Stimulated activated CD8-positive, alpha-beta memory T cell treated with anti-CD3 and anti-CD28 coated beads, Interleukin-12 subunit alpha, Interleukin-12 subunit beta, amount 100 ng/mL, for 1 hour (primary cell): ENCODE results near the gene XRCC3.

Source experiments
- DNase-seq: peaks from one replicate; pipeline ENCODE4 v3.0.0-alpha.2; 2020; ENCODE audit warnings: low read depth

Gene XRCC3

DNA sequence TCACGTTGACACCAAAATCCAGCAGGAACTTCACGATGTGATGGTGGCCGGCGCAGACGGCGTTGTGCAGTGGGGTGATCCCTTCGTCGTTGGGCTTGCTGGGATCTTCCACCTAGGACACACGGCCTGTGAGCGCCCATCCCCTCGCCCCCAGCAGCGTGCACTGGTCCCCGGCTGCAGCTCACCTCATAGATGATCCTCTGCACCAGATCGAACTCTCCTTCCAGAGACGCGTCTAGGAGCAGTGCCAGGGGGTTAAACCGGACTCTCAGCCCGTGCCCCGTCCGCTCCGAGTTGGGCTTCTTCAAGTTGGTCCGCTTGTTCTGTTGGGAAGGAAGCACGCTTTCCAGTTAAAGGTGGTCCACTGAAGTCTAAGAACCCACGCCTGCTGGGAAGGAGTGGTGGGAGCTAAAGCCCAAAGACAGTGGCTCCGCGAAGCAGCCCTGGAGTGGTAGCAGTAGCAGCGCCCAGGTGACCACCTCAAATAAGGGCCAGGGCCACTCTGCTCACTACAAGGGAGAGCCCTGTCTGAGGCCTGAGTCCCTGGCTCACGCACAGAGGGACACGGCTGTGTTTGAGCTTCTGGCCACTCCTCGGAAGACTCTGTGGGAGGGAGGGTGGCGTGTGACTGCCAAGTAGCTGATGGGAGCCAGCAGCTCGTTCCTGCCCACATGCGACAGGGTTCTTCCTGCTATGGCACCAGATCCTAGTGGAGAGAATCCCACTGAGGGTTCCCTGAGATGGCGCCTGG lies 23.6 kb upstream of the XRCC3 start:
- DNase-seq: no peak

DNA sequence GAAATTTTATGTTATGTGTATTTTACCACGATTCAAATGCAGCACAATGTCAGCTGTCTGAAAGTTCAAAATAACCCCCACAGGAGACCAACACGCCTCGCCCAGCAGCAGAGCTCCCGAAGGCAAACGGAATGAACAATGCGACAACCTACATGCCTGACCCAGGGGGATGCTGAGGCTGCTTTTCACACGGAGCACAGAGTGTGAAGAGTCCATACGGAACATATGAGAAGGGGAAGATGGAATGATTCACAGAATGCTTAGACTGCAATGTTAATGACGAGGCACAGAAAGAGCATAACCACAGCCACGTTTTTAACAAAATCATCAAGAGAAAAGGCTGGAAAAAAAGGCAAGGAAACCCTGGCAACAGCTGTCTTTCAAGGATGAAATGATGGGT lies 22.9 kb upstream of the XRCC3 start:
- no peak for DNase-seq

DNA sequence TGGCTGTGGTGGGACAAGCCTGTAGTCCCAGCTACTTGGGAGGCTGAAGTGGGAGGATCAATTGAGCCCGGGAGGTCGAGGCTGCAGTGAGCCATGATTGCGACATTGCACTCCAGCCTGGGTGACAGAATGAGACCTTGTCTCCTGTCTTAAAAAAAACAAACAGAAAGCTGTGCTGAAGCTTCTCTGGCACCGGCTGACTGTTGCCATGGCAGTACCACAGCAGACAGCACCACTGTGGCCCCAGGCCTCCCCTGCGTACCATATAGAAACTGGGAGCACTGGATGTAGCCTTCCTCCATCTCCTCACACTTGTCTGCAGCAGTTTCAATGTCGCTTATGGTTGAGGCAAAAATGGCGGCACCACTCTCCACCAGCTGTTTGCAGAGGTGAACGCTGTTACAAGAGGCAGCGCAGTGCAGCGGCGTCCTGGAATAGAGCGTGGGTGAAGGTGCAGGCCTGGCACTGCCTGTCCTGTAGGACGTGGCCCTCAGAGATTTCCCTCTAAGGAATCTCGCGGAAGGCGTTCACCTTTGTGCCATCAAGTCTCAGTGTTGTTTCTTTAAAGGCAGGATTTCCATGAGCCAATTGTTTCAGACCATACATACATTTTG lies 22.3 kb upstream of the XRCC3 start:
- DNase-seq: no peak

DNA sequence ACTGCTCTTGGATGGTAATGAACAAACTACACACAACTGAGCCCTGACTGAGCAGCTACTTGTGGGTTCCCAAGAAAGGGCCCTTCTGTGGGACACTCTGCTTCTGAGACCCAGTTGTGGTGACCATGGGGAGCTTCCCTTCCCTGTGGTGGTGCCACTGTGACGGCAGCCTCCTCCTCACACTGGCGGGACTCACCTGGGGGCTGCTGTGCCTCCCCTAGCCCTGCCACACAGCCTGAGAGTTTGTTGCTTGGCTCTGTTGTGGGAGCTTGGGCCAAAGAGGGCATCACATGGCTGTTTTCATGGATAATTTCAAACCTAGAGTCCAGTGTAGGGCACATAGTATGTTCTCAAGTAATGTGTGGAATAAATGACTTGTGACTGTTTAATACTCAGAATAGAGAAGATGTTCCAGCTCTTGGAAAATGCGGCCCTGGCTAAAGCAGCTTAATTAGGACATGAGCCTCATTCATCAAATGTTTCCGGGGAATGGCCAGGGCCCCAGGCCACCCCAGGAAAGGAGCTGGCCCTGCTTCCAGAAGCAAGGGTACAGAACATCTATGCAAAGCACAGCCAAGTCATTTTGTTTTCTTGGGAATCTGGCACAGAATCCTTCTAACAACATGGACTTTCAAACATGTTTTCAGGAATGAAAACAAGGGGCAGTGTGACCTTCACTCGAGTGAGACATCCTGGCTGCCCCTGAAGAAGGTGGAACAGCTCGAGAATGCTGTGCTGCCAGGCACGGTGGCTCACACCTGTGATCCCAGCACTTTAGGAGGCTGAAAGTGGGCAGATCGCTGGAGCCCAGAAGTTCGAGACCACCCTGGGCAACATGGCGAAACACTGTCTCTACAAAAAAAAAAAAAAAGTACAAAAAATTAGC lies 21.5 kb upstream of the XRCC3 start:
- DNase-seq: no peak

DNA sequence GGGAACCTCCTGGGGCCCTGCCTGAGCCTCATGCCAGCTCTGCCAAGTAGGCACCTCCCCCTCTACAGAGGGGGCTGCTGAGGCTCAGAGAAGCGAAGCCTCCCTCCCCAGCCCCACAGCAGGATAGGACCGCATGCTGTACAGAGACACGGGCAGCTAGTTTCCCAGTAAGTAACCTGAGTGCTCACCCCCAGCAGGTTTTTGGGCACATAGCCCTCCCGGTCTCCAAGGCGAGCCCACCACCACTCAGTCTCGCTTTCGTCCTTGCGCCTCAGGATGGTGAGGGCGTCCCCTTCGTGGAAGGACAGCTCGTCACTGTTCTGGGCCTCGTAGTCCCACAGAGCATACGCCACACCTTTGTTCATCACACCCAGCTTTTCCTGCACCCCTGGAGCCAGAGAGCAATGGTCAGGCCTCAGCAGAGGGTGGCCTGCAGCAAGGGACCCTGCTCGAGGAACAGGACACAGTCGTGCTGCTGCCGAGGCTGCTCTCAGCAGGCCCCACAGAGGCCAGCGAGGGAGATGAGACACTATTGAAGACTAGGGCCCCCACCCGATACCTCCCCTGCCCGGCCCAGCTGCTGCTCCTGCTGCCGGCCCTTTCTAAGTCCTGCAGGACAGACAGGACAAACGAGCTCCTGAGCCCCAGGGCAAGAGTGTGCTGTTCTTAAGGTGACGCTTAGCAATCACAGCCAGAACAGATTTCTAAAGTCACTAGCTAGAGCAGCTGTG lies 20.7 kb upstream of the XRCC3 start:
- no peak for DNase-seq

DNA sequence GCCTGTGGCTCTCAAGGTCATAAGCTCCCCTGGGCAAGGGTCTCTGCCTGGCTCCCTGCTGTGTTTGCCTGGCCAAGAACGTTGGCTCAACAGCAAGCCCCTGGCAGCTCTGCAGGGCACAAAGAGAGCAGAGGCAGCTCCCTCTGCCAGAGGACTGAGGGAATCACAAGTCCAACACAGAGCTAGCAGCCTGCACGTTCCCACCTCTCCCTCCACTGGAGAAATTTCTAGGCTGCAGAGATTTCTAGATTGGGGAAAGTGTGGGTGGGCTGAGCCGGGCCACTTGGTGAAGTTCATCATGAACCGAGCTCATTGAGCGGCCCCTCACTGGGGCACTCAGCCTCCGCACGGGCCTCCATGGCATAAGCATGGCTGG lies 20.2 kb upstream of the XRCC3 start:
- DNase-seq: no peak

DNA sequence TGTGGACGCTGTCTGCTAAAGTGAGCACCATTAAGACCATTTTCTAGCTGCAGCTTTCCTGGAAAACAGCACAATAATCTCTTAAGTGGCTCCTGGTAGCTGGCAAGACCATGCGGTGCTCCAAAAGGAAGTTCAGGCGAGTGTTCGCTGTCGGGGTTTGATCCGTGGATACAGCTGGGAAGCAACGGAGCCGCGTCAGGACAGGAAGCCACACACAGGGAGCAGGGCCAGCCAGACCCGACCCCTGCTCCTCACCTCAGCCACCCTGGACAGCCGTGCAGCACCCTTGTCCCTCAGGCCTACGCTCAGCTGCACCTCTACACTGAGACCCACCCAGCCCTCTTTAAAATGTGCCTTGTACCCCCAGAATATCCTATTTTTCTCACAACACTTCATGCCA lies 19.8 kb upstream of the XRCC3 start:
- no peak for DNase-seq

DNA sequence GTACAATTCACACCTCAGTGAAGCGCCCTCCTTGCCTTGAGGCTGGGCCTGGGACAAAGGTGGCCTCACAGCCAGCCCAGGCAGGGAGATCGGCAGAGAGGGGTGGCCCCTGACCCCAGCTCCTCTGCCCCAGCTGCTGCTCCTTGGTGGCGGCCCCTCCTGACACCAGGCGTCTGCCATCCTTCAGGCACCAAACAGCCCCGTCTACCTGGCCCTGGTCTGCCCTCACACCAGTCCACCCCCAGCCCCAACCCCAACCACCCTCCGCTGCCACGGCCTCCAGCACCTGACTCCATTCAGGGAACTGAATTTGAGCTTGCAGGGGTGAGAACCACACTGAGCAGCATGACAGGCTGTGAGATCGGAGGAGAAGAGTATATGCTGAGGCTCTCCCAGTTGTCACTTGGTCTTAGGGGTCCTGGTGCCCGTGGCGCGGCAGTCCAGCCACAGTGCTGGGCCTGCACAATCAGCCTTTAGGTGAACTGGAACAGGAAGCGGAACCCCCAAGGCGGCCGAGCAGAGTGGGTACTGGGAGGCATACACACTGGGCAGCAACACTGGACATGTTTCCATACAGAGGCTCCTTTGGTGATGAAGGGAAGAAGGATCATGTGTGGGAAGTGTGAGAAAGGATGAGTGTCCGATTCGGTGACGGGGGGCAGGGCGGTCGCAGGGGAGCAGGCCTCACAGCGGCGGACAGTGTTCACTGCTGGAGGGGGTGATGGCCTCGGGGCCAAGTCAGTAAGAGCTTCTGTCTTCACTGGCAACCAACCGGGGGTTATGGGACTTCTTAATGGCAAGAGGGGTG lies 19.0 kb upstream of the XRCC3 start:
- no peak for DNase-seq

DNA sequence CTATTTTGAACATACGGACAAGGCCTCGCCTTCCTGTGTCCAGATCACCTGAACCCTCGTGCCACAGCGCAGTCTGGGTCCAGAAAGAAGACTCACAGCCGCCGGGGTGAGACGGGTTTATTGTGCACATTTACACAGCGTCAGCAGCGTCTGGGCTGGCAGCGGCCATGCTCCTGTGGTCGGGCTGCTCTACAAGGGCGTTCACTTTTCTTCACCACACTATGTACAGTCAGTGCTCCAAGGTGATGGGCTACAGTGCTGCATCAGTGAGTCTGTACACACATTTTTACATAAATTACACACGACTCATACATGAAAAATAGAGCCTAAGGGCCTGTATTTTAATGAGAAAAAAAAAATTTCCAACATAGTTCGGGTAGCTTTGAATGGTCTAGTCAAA lies 18.4 kb upstream of the XRCC3 start:
- no peak for DNase-seq

DNA sequence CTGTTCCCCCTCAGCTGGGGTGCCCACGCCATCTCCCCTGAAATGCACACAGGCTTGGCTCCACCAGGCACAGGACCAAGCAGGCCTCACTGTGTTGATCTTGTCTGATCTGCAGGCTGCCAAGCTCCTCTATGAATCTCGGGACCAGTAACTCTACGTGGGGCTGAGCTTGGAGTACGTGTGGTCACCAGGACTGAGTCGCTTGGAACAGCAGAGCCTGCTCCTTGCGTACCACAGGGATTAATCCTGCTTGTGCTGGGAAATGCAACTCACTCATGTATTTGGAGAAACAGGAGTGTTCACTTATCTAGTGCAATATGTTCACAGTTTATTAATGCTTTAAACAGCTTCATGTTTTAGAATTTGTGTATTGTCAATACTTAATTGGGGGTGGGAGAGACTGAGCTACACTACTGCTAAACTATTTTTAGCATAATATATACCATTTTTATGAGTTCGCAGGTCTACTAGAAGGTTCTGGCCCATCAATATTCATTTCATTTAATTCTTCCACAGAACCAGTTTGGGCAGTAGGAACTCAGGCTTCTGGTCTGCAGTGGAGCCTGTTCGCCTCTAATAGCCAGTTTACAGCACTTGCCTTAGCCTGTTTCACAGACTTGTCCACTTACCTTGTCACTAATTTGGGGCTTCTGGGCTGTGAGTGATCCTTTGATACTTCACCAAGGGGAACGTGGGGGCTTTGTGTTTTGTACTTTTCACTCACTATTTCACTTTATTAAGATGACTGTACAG lies 17.8 kb upstream of the XRCC3 start:
- no peak for DNase-seq

DNA sequence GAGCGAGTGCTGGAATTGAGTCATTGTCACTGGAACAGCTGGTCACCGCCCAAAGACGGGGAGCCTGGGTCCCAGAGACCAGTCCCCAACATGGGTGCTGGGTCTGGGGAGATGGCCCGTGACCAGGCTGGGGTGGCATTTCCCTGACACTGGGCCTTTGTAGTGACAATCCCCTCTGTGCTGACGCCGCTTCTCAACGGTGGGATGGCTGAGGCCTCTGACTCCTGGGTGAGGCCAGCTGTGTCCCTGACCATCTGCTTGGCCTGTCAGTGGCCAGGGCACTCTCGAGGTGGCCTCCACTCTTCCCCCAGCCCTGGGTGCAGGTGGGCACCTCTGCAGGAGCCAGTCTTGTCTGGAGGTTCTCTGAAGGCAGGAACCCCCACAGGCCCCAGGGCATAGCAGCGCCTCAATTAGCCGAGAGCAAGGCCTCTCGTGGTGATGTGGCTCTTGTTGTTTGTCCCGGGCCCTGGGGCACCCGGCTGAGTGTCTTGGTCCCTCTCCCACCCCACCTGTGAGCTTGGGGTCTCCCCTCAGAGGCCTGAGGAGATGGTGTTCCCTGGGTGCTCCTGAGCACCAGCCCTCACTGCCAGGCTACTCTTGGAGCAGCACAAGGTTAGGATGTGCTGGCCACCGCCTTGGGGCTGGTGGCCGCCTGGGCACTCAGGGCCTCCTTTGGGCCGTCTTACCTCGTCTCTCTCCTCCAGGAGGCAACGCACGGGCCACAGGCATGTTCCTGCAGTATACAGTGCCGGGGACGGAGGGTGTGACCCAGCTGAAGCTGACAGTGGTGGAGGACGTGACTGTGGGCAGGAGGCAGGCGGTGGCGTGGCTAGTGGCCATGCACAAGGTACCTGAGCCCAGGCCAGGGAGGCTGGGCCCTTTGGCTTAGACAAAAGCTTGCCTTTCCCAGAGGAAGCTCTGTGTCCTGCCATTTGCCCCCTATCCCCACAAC lies 16.9 kb upstream of the XRCC3 start:
- no peak for DNase-seq

DNA sequence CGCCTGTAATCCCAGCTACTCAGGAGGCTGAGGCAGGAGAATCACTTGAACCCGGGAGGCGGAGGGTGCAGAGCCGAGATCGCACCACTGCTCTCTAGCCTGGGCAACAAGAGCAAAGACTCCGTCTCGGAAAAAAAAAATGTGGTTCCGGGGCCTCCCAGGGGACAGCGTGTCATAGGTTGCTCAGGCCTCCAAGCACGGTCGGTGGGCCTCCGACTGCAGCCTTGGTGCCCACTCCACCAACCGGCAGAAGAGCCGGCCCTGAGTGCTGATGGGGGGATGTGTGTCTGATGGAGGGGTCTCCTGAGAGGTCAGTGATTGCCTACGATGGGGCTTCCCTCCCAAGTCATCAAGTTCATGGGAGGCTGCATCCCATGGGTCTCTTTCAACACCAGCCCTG lies 16.2 kb upstream of the XRCC3 start:
- DNase-seq: no peak

DNA sequence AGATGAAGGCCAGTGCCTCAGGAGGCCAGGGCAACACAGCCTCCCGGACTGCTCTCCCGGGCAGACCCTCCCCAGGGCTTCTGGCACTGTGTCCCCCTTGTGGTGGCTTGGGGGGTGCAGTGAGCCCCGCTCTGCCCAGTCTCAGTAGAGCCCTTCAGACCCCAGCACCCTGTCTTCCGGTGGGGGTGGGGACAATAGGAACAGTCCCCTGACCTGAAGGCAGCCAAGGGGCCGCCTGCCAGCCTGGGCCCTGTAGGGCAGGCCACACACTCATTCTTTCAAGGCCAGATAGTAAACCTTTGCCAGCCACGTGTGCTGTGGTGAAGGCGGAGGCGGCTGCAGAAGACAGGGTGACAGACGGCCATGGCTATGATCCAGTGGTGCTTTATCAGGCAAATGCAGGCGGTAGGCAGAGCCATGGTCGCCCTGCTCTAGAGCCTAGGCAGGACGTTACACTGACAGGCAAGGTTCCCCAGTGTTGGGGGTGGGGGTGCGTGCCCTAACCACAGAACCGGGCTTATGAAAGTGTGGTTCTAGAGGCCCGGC lies 15.3 kb upstream of the XRCC3 start:
- no peak for DNase-seq

DNA sequence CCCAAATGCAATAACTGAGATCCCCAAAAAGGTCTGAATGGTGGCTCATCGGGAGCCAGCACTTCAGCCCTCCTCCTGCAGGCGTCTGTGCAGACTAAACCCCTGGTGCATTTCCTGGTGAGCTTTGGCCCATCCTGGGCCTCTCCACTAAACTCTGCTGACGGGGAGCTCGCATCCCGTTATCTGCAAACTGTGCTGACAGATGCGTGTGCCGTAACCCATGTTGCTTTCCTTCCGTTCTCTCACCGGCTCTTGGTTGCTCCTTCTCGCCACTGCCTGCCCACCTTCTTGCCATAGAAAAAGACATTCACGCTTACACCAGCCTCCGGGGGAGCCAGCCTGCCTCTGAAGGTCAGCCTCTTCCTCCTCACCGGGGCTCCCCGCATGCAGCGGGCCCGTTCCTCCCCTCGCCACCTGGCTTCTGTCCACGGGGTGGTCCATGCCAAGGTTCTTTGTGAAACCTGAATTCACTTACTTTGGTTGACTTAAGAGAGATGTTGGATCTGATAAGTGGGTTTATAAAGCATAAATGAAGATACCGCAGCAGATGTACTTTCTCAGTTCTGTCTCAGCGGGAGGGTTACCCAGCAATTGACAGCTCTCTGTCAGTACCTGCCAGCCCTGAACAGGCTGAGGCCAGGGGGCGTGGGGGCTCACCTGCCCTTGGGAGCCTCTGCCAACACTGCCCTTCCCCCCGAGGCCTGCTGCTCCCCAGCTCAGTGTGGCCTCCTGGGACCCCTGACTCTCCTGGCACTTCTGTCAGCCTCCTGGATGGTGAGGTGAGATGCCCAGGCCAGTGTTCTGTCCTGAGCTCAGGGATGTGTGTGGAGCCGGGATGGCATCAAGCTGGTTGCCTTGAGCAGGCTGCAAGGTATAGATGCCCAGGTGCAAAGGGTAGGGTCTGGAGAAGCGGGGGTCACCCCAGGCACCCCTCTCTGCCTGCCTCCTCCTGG lies 14.5 kb upstream of the XRCC3 start:
- no peak for DNase-seq

DNA sequence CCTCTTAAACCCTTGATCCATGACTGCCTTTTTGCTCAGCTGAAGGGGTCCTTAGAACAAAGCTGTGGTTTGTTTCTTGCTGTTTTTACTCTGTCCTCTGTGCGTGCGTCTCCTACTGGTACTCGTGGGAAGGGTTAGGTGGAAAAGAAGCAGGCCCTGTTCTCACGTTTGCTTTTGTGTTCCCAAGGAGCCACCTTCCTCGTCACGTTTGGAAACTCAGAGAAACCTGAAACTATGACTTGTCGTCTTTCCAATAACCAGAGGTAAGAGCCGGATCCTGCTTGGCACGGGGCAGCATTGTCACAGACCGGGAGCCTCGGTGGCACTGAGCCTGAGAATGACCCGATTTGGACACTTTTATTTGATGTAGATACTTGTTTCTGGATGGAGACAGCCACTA lies 13.5 kb upstream of the XRCC3 start:
- no peak for DNase-seq

DNA sequence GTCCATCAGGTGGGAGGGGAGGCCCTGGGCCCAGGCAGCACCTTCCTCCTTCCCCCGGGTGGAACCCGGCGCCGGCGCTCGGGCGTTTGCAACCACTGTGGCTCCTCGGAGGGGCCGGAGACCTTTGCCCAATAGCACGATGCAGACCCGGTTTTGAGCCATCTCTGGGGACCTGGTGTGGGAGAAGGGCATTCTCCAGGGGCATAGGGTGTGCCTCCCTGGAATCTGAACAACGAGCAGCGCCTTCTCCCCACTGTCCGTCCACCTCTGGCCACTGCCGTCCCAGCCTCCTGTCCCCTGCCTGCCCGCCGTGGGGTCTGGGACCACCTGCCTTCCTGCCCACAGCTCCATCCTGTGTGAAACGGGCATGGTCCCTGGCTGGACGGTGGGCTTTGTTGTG lies 12.9 kb upstream of the XRCC3 start:
- DNase-seq: no peak

DNA sequence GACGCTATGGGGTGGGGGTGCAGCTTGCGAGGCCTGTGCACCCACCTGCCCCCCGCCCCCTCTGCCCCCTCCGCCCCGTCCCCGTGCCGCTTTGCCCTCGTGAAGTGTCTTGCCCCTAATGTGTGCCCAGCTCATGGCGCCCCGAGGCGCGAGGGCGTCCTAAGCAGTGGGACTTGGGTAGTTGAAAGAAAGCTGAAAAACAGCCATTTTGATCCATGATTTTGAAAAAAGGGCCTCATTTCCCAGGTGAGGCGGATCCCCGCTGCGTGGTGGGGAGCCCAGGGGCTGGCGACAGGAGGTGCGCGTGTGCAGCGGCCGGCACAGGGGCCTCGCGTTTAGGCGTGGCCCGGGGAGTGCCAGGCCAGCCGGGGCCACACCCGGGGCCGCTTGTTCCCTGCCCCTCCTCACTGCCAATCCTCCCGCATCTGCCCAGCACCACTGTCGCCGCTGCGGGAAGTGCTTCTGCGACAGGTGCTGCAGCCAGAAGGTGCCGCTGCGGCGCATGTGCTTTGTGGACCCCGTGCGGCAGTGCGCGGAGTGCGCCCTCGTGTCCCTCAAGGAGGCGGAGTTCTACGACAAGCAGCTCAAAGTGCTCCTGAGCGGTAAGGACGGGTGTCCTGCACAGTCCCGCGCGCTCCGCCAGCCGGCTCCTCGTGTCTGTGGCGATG lies 12.2 kb upstream of the XRCC3 start:
- DNase-seq: no peak

DNA sequence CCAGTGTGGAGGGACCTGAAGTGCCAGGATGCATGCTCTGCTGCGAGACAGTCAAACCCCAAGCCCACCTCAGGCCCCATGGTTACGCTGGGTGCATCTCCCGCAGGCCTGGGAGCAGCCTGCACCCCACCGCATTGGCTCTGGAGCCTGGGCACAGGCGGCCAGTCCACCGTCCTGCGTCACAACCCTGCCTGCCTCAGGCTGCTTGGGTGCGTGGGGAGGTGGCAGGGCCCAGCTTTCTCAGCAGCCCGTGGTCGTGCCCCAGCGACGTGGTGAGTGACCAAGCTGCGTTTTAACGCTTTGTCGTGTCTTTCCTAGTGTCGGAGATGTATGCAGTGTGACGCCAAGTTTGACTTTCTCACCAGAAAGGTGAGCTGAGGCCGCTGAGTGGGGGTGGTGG lies 11.2 kb upstream of the XRCC3 start:
- no peak for DNase-seq
